Suprapubic skin (tissue), 4 donors: Measurements from ENCODE around the gene ZNG1C.
"Not testable (repeated sequence)": the region's sequence is repeated elsewhere in the genome, so short reads cannot be mapped to it uniquely, and the experiment has no call there.

Source experiments
- EP300 ChIP-seq: sonication (generic); formaldehyde crosslinking; IDR thresholded peaks from one replicate; pipeline ENCODE4 v1.6.1; 2017; ENCODE audit warnings: antibody characterized with exemption
- POLR2A ChIP-seq, 2 donors: fragments of 450-650 bp; IDR thresholded peaks; one replicate each; pipeline ENCODE4 v1.6.1; 2017; ENCODE audit warnings: antibody characterized with exemption in 2 of 2, mild to moderate bottlenecking in 2 of 2, moderate library complexity in 2 of 2
- POLR2AphosphoS5 ChIP-seq, 3 donors: sonication (generic); formaldehyde crosslinking; IDR thresholded peaks; one replicate each; pipeline ENCODE4 v1.6.1; 2017; ENCODE audit warnings: antibody characterized with exemption in 3 of 3
- TF ChIP-seq, protein P1 (sequence below), 2 donors: fragments of 200-600 bp in 1 of 2; fragments of 450-650 bp in 1 of 2; sonication (generic) in 1 of 2; IDR thresholded peaks; one replicate each; pipeline ENCODE4 v1.5.1; 2016 to 2019; ENCODE audit warnings: antibody characterized with exemption in 2 of 2, mild to moderate bottlenecking in 1 of 2, moderate library complexity in 1 of 2

DNA sequence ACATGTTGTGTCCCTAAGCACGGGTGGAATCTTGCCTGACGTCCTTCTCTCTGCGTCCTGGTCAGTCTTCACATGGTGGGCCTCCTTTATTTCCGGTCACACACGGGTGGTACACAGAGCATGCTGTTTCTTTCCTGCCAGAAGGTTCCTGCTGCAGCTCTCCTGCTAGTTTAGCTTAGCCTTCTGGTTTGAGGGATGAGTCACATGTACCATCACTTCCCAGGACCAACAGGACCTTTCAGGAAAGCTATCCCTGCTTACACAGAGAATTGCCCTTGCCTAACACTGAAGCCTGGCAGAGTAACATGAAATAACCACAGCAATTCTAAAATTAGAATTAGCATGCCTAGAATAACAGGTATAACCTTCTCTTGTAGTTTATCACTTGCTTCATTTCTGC lies 69.4 kb downstream of the ZNG1C start:
- TF ChIP-seq, protein P1, sequence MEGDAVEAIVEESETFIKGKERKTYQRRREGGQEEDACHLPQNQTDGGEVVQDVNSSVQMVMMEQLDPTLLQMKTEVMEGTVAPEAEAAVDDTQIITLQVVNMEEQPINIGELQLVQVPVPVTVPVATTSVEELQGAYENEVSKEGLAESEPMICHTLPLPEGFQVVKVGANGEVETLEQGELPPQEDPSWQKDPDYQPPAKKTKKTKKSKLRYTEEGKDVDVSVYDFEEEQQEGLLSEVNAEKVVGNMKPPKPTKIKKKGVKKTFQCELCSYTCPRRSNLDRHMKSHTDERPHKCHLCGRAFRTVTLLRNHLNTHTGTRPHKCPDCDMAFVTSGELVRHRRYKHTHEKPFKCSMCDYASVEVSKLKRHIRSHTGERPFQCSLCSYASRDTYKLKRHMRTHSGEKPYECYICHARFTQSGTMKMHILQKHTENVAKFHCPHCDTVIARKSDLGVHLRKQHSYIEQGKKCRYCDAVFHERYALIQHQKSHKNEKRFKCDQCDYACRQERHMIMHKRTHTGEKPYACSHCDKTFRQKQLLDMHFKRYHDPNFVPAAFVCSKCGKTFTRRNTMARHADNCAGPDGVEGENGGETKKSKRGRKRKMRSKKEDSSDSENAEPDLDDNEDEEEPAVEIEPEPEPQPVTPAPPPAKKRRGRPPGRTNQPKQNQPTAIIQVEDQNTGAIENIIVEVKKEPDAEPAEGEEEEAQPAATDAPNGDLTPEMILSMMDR (IDR thresholded peaks at IDR 0.05) = not testable (repeated sequence)
- TF ChIP-seq POLR2AphosphoS5 (IDR thresholded peaks at IDR 0.05); POLR2A (IDR thresholded peaks at IDR 0.05); EP300: not testable (repeated sequence)
